Peyer's patch (tissue), 4 donors: ENCODE data around the gene B4GALT5. TPM values are rescaled to one million over a fixed set of nuclear protein-coding genes. Genes with fewer than 3 reads are reported as not detected.

ENCODE experiments used
- DNase-seq, 3 donors: peaks; one replicate each; pipeline ENCODE4 v3.0.0-alpha.2; 2017 to 2019
- H3K27ac ChIP-seq, 4 donors: fragments of 200-600 bp; sonication (generic); one replicate each; pipeline ENCODE4 v1.5.1; 2016 to 2019
- H3K27me3 ChIP-seq, 2 donors: fragments of 200-600 bp; sonication (generic); one replicate each; pipeline ENCODE4 v1.5.1; 2019
- H3K36me3 ChIP-seq, 3 donors: fragments of 200-600 bp; sonication (generic); one replicate each; pipeline ENCODE4 v1.5.1; 2016 to 2019
- H3K4me1 ChIP-seq, 4 donors: fragments of 200-600 bp; sonication (generic); one replicate each; pipeline ENCODE4 v1.5.1; 2016 to 2019
- H3K4me3 ChIP-seq, 4 donors: fragments of 200-600 bp; sonication (generic); 1 replicate in 3 of 4; 2 replicates in 1 of 4; pipeline ENCODE4 v1.5.1; 2016 to 2019; ENCODE audit warnings: mild to moderate bottlenecking in 1 of 4
- H3K9me3 ChIP-seq, 4 donors: fragments of 200-600 bp; sonication (generic); one replicate each; pipeline ENCODE4 v1.5.1; 2016 to 2019; ENCODE audit warnings: mild to moderate bottlenecking in 1 of 4
- POLR2A ChIP-seq, 2 donors: fragments of 450-650 bp; IDR thresholded peaks; one replicate each; pipeline ENCODE4 v1.5.1; 2017; ENCODE audit warnings: antibody characterized with exemption in 2 of 2, mild to moderate bottlenecking in 2 of 2, moderate library complexity in 2 of 2
- total RNA-seq, 4 donors: library from RNA; depleted of rRNA; stranded (reverse); fragments of >200 nt; gene quantifications; one replicate each; pipeline ENCODE4 v1.1.0, GENCODE V29; 2016
- TF ChIP-seq, protein P1 (sequence below), 6 experiments: fragments of 450-650 bp in 4 of 6; fragments of 200-600 bp in 2 of 6; sonication (generic) in 1 of 6; IDR thresholded peaks; one replicate each; pipeline ENCODE4 v1.5.1; 2017 to 2019; ENCODE audit warnings: antibody characterized with exemption in 6 of 6, mild to moderate bottlenecking in 3 of 6, moderate library complexity in 1 of 6

The B4GALT5 gene
- total RNA-seq, 4 donors from 2014 or later = 8.3 to 24.5 (median 19.3) TPM

DNA sequence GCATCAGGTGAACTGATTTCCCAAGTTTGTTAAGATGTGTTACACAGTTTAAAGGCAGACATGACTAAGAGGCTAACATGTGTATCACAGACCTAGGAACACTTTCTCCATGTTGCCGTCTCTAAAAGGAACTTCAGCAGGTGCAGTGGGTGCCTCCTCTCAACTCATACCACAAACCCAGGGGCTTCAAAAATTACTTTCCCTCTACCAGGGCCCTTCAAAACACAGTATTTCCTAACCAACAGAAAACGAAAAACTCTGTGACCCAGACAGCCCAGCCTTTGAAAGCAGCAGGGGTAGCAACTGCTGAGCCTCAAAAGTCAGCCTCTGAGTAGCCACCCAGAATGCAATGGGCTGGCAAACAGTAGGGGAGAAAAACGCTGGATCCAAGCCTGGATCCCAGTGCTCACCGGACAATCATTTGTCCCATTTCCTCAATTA, 28.5 kb downstream of the B4GALT5 start:
- H3K9me3 ChIP-seq = no peaks in the 10 kb centered on the region
- H3K36me3 ChIP-seq = no peaks in the 10 kb centered on the region
- TF ChIP-seq, protein P1, sequence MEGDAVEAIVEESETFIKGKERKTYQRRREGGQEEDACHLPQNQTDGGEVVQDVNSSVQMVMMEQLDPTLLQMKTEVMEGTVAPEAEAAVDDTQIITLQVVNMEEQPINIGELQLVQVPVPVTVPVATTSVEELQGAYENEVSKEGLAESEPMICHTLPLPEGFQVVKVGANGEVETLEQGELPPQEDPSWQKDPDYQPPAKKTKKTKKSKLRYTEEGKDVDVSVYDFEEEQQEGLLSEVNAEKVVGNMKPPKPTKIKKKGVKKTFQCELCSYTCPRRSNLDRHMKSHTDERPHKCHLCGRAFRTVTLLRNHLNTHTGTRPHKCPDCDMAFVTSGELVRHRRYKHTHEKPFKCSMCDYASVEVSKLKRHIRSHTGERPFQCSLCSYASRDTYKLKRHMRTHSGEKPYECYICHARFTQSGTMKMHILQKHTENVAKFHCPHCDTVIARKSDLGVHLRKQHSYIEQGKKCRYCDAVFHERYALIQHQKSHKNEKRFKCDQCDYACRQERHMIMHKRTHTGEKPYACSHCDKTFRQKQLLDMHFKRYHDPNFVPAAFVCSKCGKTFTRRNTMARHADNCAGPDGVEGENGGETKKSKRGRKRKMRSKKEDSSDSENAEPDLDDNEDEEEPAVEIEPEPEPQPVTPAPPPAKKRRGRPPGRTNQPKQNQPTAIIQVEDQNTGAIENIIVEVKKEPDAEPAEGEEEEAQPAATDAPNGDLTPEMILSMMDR (IDR thresholded peaks at IDR 0.05) = no peak
- no peak for TF ChIP-seq POLR2A (IDR thresholded peaks at IDR 0.05)
- H3K4me3 ChIP-seq = no peak overlapping the region
- H3K27me3 ChIP-seq = no peaks in the 10 kb centered on the region
- H3K27ac ChIP-seq = no peak overlapping the region
- peaks cover 0 to 74% (median 5%) of the 10 kb centered on the region in 4 donors for H3K4me1 ChIP-seq
- DNase-seq = no peak

DNA sequence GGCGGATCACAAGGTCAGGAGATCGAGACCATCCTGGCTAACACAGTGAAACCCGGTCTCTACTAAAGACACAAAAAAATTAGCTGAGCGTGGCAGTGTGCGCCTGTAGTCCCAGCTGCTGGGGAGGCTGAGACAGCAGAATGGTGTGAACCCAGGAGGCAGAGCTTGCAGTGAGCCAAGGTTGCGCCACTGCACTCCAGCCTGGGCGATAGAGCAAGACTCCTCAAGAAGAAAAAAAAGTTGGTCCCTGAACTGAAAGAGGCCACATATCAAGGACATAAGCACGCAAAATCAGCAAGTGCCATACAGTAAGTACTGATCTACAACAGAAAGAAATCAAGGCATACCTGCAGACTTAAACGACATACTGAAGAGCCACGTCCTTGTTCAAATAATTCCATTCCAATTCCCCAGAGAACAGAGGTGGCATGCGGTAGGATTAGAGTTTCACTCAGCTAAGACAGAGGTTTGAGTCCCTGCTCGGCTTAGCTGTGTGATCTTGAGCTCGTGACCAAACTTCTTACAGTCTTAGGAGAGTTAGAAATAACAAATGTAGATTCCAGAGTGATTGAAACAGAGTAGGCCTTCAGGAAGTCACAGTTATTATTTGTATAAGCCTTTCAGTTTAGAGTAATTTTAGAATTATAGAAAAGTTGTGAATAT, 29.2 kb downstream of the B4GALT5 start:
- TF ChIP-seq, protein P1 (IDR thresholded peaks at IDR 0.05) = no peak
- Histone ChIP-seq H3K27ac (no peak overlapping the region), H3K27me3 (no peaks in the 10 kb centered on the region), H3K9me3 (no peaks in the 10 kb centered on the region), H3K4me1 (peaks cover 0 to 74% (median 5%) of the 10 kb centered on the region in 4 donors), H3K36me3 (no peaks in the 10 kb centered on the region), H3K4me3 (no peak overlapping the region)
- DNase-seq = no peak

- H3K4me1 ChIP-seq = peaks cover 0 to 80% (median 10%) of the 10 kb centered on the region in 4 donors
- no peak overlapping the region for H3K27ac ChIP-seq
- TF ChIP-seq, protein P1 (IDR thresholded peaks at IDR 0.05) = no peak
- no peak for TF ChIP-seq POLR2A (IDR thresholded peaks at IDR 0.05)
- no peaks in the 10 kb centered on the region for H3K9me3 ChIP-seq
- H3K4me3 ChIP-seq = no peak overlapping the region
- no peaks in the 10 kb centered on the region for H3K27me3 ChIP-seq
- H3K36me3 ChIP-seq = no peaks in the 10 kb centered on the region
- no peak for DNase-seq
These were observed 30.9 kb downstream of the B4GALT5 start for GRCh38 chr20:49682798-49683197.

DNA sequence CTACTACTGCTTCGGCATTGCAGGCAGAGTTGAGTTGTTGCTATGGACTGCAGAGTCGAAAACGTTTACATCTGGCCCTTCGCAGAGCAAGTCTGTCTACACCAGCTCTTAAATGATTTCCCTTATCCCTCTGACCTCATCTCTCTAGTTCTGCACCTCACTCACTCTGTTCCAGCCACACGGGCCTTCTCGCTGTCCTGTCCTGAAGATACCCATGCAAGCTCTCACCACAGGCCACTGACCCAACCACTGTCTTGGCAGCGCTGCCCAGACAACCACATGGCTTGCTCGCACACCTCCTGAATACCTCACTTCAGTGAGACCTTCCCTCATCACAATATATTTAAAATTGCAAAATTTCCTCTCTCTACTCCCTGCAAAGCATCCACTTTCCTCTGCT, 31.4 kb downstream of the B4GALT5 start:
- Histone ChIP-seq H3K27ac (peak overlapping the region in 1 of 4 donors; percentile 7), H3K4me1 (peaks cover 0 to 80% (median 11%) of the 10 kb centered on the region in 4 donors), H3K27me3 (no peaks in the 10 kb centered on the region), H3K36me3 (no peaks in the 10 kb centered on the region), H3K4me3 (no peak overlapping the region), H3K9me3 (no peaks in the 10 kb centered on the region)
- no peak for DNase-seq
- no peak for TF ChIP-seq POLR2A (IDR thresholded peaks at IDR 0.05)
- TF ChIP-seq, protein P1 (IDR thresholded peaks at IDR 0.05) = no peak

- no peak for TF ChIP-seq POLR2A (IDR thresholded peaks at IDR 0.05)
- TF ChIP-seq, protein P1 (IDR thresholded peaks at IDR 0.05) = no peak
- Histone ChIP-seq H3K27me3 (no peaks in the 10 kb centered on the region), H3K4me3 (no peak overlapping the region), H3K9me3 (no peaks in the 10 kb centered on the region), H3K4me1 (peaks cover 0 to 80% (median 13%) of the 10 kb centered on the region in 4 donors), H3K36me3 (no peaks in the 10 kb centered on the region), H3K27ac (peak overlapping the region in 1 of 4 donors; percentile 7)
- DNase-seq = no peak
These were observed 31.8 kb downstream of the B4GALT5 start for GRCh38 chr20:49681850-49682216.
